ENCODE measurements around the gene PWWP2A.

- TF ChIP-seq POLR2AphosphoS5 (IDR thresholded peaks at IDR 0.05) = no peak
- TF ChIP-seq, protein P1, sequence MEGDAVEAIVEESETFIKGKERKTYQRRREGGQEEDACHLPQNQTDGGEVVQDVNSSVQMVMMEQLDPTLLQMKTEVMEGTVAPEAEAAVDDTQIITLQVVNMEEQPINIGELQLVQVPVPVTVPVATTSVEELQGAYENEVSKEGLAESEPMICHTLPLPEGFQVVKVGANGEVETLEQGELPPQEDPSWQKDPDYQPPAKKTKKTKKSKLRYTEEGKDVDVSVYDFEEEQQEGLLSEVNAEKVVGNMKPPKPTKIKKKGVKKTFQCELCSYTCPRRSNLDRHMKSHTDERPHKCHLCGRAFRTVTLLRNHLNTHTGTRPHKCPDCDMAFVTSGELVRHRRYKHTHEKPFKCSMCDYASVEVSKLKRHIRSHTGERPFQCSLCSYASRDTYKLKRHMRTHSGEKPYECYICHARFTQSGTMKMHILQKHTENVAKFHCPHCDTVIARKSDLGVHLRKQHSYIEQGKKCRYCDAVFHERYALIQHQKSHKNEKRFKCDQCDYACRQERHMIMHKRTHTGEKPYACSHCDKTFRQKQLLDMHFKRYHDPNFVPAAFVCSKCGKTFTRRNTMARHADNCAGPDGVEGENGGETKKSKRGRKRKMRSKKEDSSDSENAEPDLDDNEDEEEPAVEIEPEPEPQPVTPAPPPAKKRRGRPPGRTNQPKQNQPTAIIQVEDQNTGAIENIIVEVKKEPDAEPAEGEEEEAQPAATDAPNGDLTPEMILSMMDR (IDR thresholded peaks at IDR 0.05) = no peak
Observed at GRCh38 chr5:160134332-160134731, 15.1 kb upstream of the PWWP2A start.
